ENCODE measurements around the gene DOK3. TPM values are rescaled to one million over a fixed set of nuclear protein-coding genes. Genes with fewer than 3 reads are reported as not detected.
"Not testable (repeated sequence)": the region's sequence is repeated elsewhere in the genome, so short reads cannot be mapped to it uniquely, and the experiment has no call there.

The DOK3 gene
- total RNA-seq, 3 donors from 2014 or later: 3.7 to 10.3 (median 8.4) TPM

- ATAC-seq (no peak), DNase-seq (no peak)
- H3K4me3 ChIP-seq: no peak overlapping the region
- peaks cover 5% of the 10 kb centered on the region for H3K4me1 ChIP-seq (ENCODE audit: low read depth)
- intact Hi-C loops (cut with DNase I, micrococcal nuclease): no loop called here
- no peaks in the 10 kb centered on the region for H3K9me3 ChIP-seq
- no peaks in the 10 kb centered on the region for H3K36me3 ChIP-seq (ENCODE audit: low read depth)
- no peak for TF ChIP-seq CTCF (IDR thresholded peaks at IDR 0.05)
Measured at GRCh38 chr5:177486256-177486655, 23.4 kb downstream of the DOK3 start.

GRCh38 chr5:177485753-177486152, 23.9 kb downstream of the DOK3 start:
- ATAC-seq; intact Hi-C loops (cut with DNase I, micrococcal nuclease); DNase-seq; H3K4me1 ChIP-seq (ENCODE audit: low read depth); H3K4me3 ChIP-seq; H3K9me3 ChIP-seq; H3K36me3 ChIP-seq (ENCODE audit: low read depth): not testable (repeated sequence)

GRCh38 chr5:177484902-177485549, 24.6 kb downstream of the DOK3 start:
- no peak for DNase-seq
- Histone ChIP-seq H3K4me1 (ENCODE audit: low read depth) (peaks cover 8% of the 10 kb centered on the region), H3K4me3 (no peak overlapping the region), H3K36me3 (ENCODE audit: low read depth) (no peaks in the 10 kb centered on the region), H3K9me3 (no peaks in the 10 kb centered on the region)
- intact Hi-C loops (cut with DNase I, micrococcal nuclease): no loop called here
- no peak for ATAC-seq
- no peak for TF ChIP-seq CTCF (IDR thresholded peaks at IDR 0.05)

GRCh38 chr5:177483994-177484901, 25.4 kb downstream of the DOK3 start:
- H3K9me3 ChIP-seq: no peaks in the 10 kb centered on the region
- no peak overlapping the region for H3K4me3 ChIP-seq
- H3K36me3 ChIP-seq (ENCODE audit: low read depth): no peaks in the 10 kb centered on the region
- intact Hi-C loops (cut with DNase I, micrococcal nuclease): no loop called here
- TF ChIP-seq CTCF (IDR thresholded peaks at IDR 0.05): no peak
- H3K4me1 ChIP-seq (ENCODE audit: low read depth): peaks cover 6% of the 10 kb centered on the region
- ATAC-seq: no peak
- no peak for DNase-seq

GRCh38 chr5:177483042-177483441, 26.6 kb downstream of the DOK3 start:
- intact Hi-C loops (cut with DNase I, micrococcal nuclease): no loop called here
- no peak overlapping the region for H3K4me3 ChIP-seq
- H3K4me1 ChIP-seq (ENCODE audit: low read depth): peaks cover 3% of the 10 kb centered on the region
- H3K9me3 ChIP-seq: no peaks in the 10 kb centered on the region
- DNase-seq: no peak
- no peak for TF ChIP-seq CTCF (IDR thresholded peaks at IDR 0.05)
- no peaks in the 10 kb centered on the region for H3K36me3 ChIP-seq (ENCODE audit: low read depth)
- no peak for ATAC-seq

- H3K36me3 ChIP-seq (ENCODE audit: low read depth): no peaks in the 10 kb centered on the region
- no peak for DNase-seq
Measured at GRCh38 chr5:177482359-177482795, 27.2 kb downstream of the DOK3 start.

More at GRCh38 chr5:177482359-177482795, 27.2 kb downstream of the DOK3 start:
- no peaks in the 10 kb centered on the region for H3K9me3 ChIP-seq
- H3K4me3 ChIP-seq: no peak overlapping the region
- TF ChIP-seq CTCF (IDR thresholded peaks at IDR 0.05): no peak
- intact Hi-C loops (cut with DNase I, micrococcal nuclease): no loop called here
- ATAC-seq: no peak
- H3K4me1 ChIP-seq (ENCODE audit: low read depth): peaks cover 3% of the 10 kb centered on the region
